B cell (primary cell): ENCODE data around the gene MAPK10. TPM values are rescaled to one million over a fixed set of nuclear protein-coding genes. Genes with fewer than 3 reads are reported as not detected.

ENCODE experiments used
- ATAC-seq: fragments of 200-7000 bp; cut with Tn5 transposase; one replicate; pipeline ENCODE4 v1.10.0; 2021; ENCODE audit warnings: low read depth, mild to moderate bottlenecking, moderate number of reproducible peaks, moderate library complexity
- CTCF ChIA-PET: fragments of 350-600 bp; sonication (Branson Sonifier 250); formaldehyde crosslinking; loops from one replicate; lab custom pipeline; 2021; ENCODE audit warnings: antibody characterized with exemption, inconsistent platforms; lab: Charles Lee
- POLR2A ChIA-PET: fragments of 350-600 bp; sonication (Branson Sonifier 250); formaldehyde crosslinking; loops from one replicate; lab custom pipeline; 2021; ENCODE audit warnings: antibody characterized with exemption; lab: Charles Lee
- DNase-seq: peaks from one replicate; pipeline ENCODE4 v3.0.0; 2013
- H2AFZ ChIP-seq: 2 replicates; pipeline ENCODE4 v1.6.1; 2012; ENCODE audit warnings: mild to moderate bottlenecking, low read depth, low read length; ENCODE audit not compliant: insufficient read depth, poor library complexity, severe bottlenecking
- H3K27ac ChIP-seq, 2 donors: 1 replicate in 1 of 2; 2 replicates in 1 of 2; pipeline ENCODE4 v1.5.1; 2012 to 2013; ENCODE audit warnings: low read length in 2 of 2, mild to moderate bottlenecking in 2 of 2, moderate library complexity in 1 of 2
- H3K27me3 ChIP-seq, 4 experiments: fragments of 200-600 bp in 1 of 4; sonication (generic) in 1 of 4; replicated peaks in 1 of 4; 1 replicate in 2 of 4; 2 replicates in 2 of 4; pipeline versions ENCODE4 v1.6.1 to v1.7.0; 2013 to 2016; ENCODE audit warnings: low read length in 3 of 4, mild to moderate bottlenecking in 2 of 4, mixed read lengths in 1 of 4, moderate library complexity in 1 of 4; ENCODE audit not compliant: insufficient read depth in 4 of 4, control insufficient read depth in 3 of 4; ENCODE audit errors: control extremely low read depth in 1 of 4
- H3K36me3 ChIP-seq, 2 experiments: replicated peaks in 1 of 2; 1 replicate in 1 of 2; 2 replicates in 1 of 2; pipeline versions ENCODE4 v1.6.1 to v1.7.1; 2013; ENCODE audit warnings: low read length in 1 of 2; ENCODE audit not compliant: insufficient read depth in 2 of 2, control insufficient read depth in 1 of 2; ENCODE audit errors: control extremely low read depth in 1 of 2, extremely low read depth in 1 of 2
- H3K4me1 ChIP-seq, 2 donors: fragments of 200-600 bp in 1 of 2; sonication (generic) in 1 of 2; 1 replicate in 1 of 2; 2 replicates in 1 of 2; pipeline versions ENCODE4 v1.5.1 to v1.6.1; 2013 to 2017; ENCODE audit warnings: low read length in 2 of 2; ENCODE audit not compliant: control insufficient read depth in 2 of 2, insufficient read depth in 2 of 2
- H3K4me2 ChIP-seq: replicated peaks from 2 replicates; pipeline ENCODE3; 2012; ENCODE audit warnings: mild to moderate bottlenecking, low read depth, low read length; ENCODE audit not compliant: poor library complexity, severe bottlenecking
- H3K4me3 ChIP-seq, 5 experiments: fragments of 200-600 bp in 1 of 5; sonication (generic) in 1 of 5; 1 replicate in 3 of 5; 2 replicates in 2 of 5; pipeline versions ENCODE4 v1.5.1 to v1.7.0; 2011 to 2016; ENCODE audit warnings: low read length in 4 of 5, mild to moderate bottlenecking in 4 of 5, low read depth in 2 of 5, control low read depth in 1 of 5, moderate library complexity in 1 of 5; ENCODE audit not compliant: insufficient read depth in 1 of 5; ENCODE audit errors: control extremely low read depth in 1 of 5, extremely low read depth in 1 of 5
- H3K79me2 ChIP-seq: fragments of 200-600 bp; sonication (generic); one replicate; pipeline ENCODE4 v1.6.0; 2016; ENCODE audit warnings: low read length; ENCODE audit not compliant: control insufficient read depth, insufficient read depth
- H3K9ac ChIP-seq: fragments of 200-600 bp; sonication (generic); 2 replicates; pipeline ENCODE4 v1.6.1; 2017; ENCODE audit warnings: mild to moderate bottlenecking, low read length, moderate library complexity
- H3K9me3 ChIP-seq, 3 donors: one replicate each; pipeline versions ENCODE4 v1.6.1 to v1.7.1; 2013; ENCODE audit warnings: low read length in 2 of 3; ENCODE audit not compliant: control insufficient read depth in 2 of 3, insufficient read depth in 1 of 3; ENCODE audit errors: control extremely low read depth in 1 of 3
- H4K20me1 ChIP-seq: 2 replicates; pipeline ENCODE4 v1.6.0; 2012; ENCODE audit warnings: mild to moderate bottlenecking, low read length; ENCODE audit not compliant: insufficient read depth, control insufficient read depth, poor library complexity, severe bottlenecking
- H3K27ac Mint-ChIP-seq: one replicate; pipeline ENCODE4 v1.8.0; 2021; ENCODE audit warnings: mixed read lengths
- H3K27me3 Mint-ChIP-seq: one replicate; pipeline ENCODE4 v1.8.0; 2021; ENCODE audit warnings: mixed read lengths
- H3K4me1 Mint-ChIP-seq: one replicate; pipeline ENCODE4 v1.8.0; 2021; ENCODE audit warnings: mixed read lengths
- H3K4me3 Mint-ChIP-seq: one replicate; pipeline ENCODE4 v1.8.0; 2021; ENCODE audit warnings: mixed read lengths
- H3K9me3 Mint-ChIP-seq: one replicate; pipeline ENCODE4 v1.8.0; 2022; ENCODE audit warnings: mixed read lengths; ENCODE audit not compliant: insufficient read depth
- EZH2 ChIP-seq: IDR thresholded peaks from 2 replicates; pipeline ENCODE4 v1.6.1; 2012; ENCODE audit warnings: borderline replicate concordance, low read depth, mild to moderate bottlenecking, moderate library complexity, low read length; ENCODE audit not compliant: insufficient read depth, poor library complexity, severe bottlenecking
- WGBS: methylation state at CpG from one replicate; pipeline ENCODE4 v1.1.5; 2013; ENCODE audit warnings: missing lambda C conversion rate; ENCODE audit not compliant: insufficient coverage; 5-methylcytosine and 5-hydroxymethylcytosine counted together
- intact Hi-C: fragments of 100-400 bp; cut with micrococcal nuclease; formaldehyde crosslinking; loops from one replicate; pipeline ENCODE4 v1.10.0; 2022
- polyA plus RNA-seq: library from polyadenylated mRNA; depleted of rRNA; stranded (reverse); fragments of >200 nt; gene quantifications from 2 replicates; pipeline ENCODE4 v1.2.3, GENCODE V29; 2012
- total RNA-seq, 2 donors: library from RNA; stranded (reverse); fragments of 120-200 nt in 1 of 2; gene quantifications; 1 replicate in 1 of 2; 2 replicates in 1 of 2; pipeline versions ENCODE4 v1.2.3 to v1.2.4, GENCODE V29; 2013 to 2022
- TF ChIP-seq, protein P1 (sequence below): fragments of 200-600 bp; IDR thresholded peaks from one replicate; pipeline ENCODE4 v1.8.0; 2022; ENCODE audit warnings: antibody characterized with exemption, mild to moderate bottlenecking

MAPK10 gene
- total and polyA plus RNA-seq, 2 donors (not counting 1 experiment from before 2014, with no cell fraction given): 0.03 to 3.1 TPM

DNA sequence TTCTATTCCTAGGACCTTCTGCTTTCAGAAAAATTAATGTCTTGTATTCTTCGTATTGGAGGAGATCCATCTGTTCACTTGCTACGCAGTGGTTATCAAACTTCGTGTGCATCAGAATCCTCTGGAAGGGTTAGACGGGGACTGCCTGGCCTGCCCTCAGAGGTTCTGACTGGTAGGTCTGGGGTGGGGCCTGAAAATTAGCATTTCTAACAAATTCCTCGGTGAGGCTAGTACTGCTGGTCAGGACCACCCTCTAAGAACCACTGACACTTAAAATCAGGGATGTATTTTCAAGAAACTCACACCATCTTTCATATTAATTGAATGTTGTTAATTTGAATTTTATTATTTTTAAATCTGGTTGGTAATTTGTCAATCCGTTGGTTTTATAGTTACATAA, 63.0 kb downstream of the MAPK10 start:
- TF ChIP-seq EZH2: no peak
- TF ChIP-seq, protein P1, sequence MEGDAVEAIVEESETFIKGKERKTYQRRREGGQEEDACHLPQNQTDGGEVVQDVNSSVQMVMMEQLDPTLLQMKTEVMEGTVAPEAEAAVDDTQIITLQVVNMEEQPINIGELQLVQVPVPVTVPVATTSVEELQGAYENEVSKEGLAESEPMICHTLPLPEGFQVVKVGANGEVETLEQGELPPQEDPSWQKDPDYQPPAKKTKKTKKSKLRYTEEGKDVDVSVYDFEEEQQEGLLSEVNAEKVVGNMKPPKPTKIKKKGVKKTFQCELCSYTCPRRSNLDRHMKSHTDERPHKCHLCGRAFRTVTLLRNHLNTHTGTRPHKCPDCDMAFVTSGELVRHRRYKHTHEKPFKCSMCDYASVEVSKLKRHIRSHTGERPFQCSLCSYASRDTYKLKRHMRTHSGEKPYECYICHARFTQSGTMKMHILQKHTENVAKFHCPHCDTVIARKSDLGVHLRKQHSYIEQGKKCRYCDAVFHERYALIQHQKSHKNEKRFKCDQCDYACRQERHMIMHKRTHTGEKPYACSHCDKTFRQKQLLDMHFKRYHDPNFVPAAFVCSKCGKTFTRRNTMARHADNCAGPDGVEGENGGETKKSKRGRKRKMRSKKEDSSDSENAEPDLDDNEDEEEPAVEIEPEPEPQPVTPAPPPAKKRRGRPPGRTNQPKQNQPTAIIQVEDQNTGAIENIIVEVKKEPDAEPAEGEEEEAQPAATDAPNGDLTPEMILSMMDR: no peak
- H3K9me3 Mint-ChIP-seq: no peaks in the 10 kb centered on the region
- no peak overlapping the region for H3K27ac Mint-ChIP-seq
- no peaks in the 10 kb centered on the region for H3K9me3 ChIP-seq
- ChIA-PET CTCF (no interaction called here), POLR2A (no interaction called here)
- H3K36me3 ChIP-seq: no peaks in the 10 kb centered on the region
- no peak overlapping the region for H3K4me3 ChIP-seq
- no peak overlapping the region for H3K9ac ChIP-seq
- H2AFZ ChIP-seq: no peak overlapping the region
- H3K4me3 Mint-ChIP-seq: no peak overlapping the region
- H3K79me2 ChIP-seq: no peaks in the 10 kb centered on the region
- intact Hi-C loops: no loop called here
- no peaks in the 10 kb centered on the region for H3K27me3 ChIP-seq
- DNase-seq (no peak), ATAC-seq (no peak)
- peaks cover 5% of the 10 kb centered on the region for H3K4me1 Mint-ChIP-seq
- no peaks in the 10 kb centered on the region for H3K4me1 ChIP-seq
- H4K20me1 ChIP-seq: no peaks in the 10 kb centered on the region
- H3K4me2 ChIP-seq: no peak overlapping the region
- 95% methylated on average over 4 of the region's 6 CpGs for WGBS
- no peak overlapping the region for H3K27ac ChIP-seq
- H3K27me3 Mint-ChIP-seq: no peaks in the 10 kb centered on the region

DNA sequence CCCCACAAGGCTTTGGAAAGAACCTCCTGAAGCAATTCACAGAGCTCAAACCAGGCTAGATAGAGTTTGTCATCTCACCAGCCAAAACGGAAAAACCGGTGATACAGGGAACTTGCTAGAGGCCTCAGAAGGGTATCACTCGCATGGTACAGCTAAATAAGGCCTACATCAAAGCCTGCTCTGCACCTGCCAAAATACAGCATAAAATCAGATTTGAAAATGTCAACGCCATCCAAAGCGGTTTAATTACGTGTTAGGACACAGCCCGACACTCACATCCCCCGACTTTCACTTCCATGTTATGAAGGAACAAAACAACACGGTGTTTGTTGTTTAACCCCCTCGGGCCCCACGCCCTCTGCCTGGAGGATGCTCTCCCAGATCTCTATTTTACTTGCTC, 65.0 kb downstream of the MAPK10 start:
- intact Hi-C loops: no loop called here
- H4K20me1 ChIP-seq: no peaks in the 10 kb centered on the region
- H3K9me3 ChIP-seq: no peaks in the 10 kb centered on the region
- TF ChIP-seq, protein P1: no peak
- TF ChIP-seq EZH2: no peak
- DNase-seq (no peak), ATAC-seq (no peak)
- Mint-ChIP-seq H3K4me3 (no peak overlapping the region), H3K27me3 (no peaks in the 10 kb centered on the region), H3K4me1 (peaks cover 5% of the 10 kb centered on the region), H3K27ac (no peak overlapping the region), H3K9me3 (no peaks in the 10 kb centered on the region)
- 79% methylated on average over 11 of the region's 11 CpGs for WGBS
- no peak overlapping the region for H3K27ac ChIP-seq
- H2AFZ ChIP-seq: no peak overlapping the region
- H3K27me3 ChIP-seq: no peaks in the 10 kb centered on the region
- H3K4me1 ChIP-seq: no peaks in the 10 kb centered on the region
- no peak overlapping the region for H3K4me2 ChIP-seq
- no peak overlapping the region for H3K9ac ChIP-seq
- ChIA-PET POLR2A (no interaction called here), CTCF (no interaction called here)
- no peaks in the 10 kb centered on the region for H3K79me2 ChIP-seq
- H3K4me3 ChIP-seq: no peak overlapping the region
- no peaks in the 10 kb centered on the region for H3K36me3 ChIP-seq
